AG04450 (cell line): ENCODE data around the gene GALNT9. TPM values are rescaled to one million over a fixed set of nuclear protein-coding genes. Genes with fewer than 3 reads are reported as not detected.
"Not testable (repeated sequence)": the region's sequence is repeated elsewhere in the genome, so short reads cannot be mapped to it uniquely, and the experiment has no call there.

Source experiments
- CTCF ChIA-PET: fragments of 300-600, 350-600 bp; formaldehyde crosslinking; extraction: SDS; loops from one replicate; lab custom pipeline; 2022; ENCODE audit warnings: antibody characterized with exemption, inconsistent platforms; lab: Charles Lee
- POLR2A ChIA-PET: fragments of 350-600 bp; formaldehyde crosslinking; extraction: SDS; loops from one replicate; lab custom pipeline; 2021; ENCODE audit warnings: antibody characterized with exemption, inconsistent platforms; lab: Yijun Ruan, JAX
- DNase-seq: peaks from one replicate; pipeline ENCODE4 v3.0.0-alpha.2; 2011; ENCODE audit warnings: low read depth, low spot score
- H3K27ac ChIP-seq: one replicate; pipeline ENCODE4 v1.5.1; 2012; ENCODE audit warnings: low read depth, low read length, control low read depth
- H3K27me3 ChIP-seq: one replicate; pipeline ENCODE4 v1.6.0; 2012; ENCODE audit warnings: low read length; ENCODE audit not compliant: control insufficient read depth, insufficient read depth
- H3K4me3 ChIP-seq: 2 replicates; pipeline ENCODE4 v1.5.1; 2011; ENCODE audit warnings: mild to moderate bottlenecking, low read depth, low read length, control low read depth
- H3K9me3 ChIP-seq: 2 replicates; pipeline ENCODE4 v1.5.1; 2012; ENCODE audit warnings: low read length; ENCODE audit not compliant: control insufficient read depth, insufficient read depth
- CTCF ChIP-seq: IDR thresholded peaks from 2 replicates; pipeline ENCODE4 v1.5.1; 2011; ENCODE audit warnings: low read depth, low read length, control low read depth, inconsistent platforms
- polyA plus RNA-seq: library from polyadenylated mRNA; depleted of rRNA; stranded (reverse); fragments of >200 nt; gene quantifications from 2 replicates; pipeline ENCODE4 v1.2.3, GENCODE V29; 2011

The GALNT9 gene
- polyA plus RNA-seq, 1 experiment = not detected

GRCh38 chr12:132302466-132303358 is 26.7 kb downstream of the GALNT9 start:
- ChIA-PET POLR2A (no interaction called here), CTCF (no interaction called here)
- Histone ChIP-seq H3K9me3 (peaks cover 40% of the 10 kb centered on the region), H3K27ac (no peak overlapping the region), H3K4me3 (no peak overlapping the region), H3K27me3 (no peaks in the 10 kb centered on the region)
- TF ChIP-seq CTCF = no peak
- no peak for DNase-seq

GRCh38 chr12:132300789-132301722 is 28.3 kb downstream of the GALNT9 start:
- Histone ChIP-seq H3K4me3 (no peak overlapping the region), H3K27ac (no peak overlapping the region), H3K9me3 (peaks cover 38% of the 10 kb centered on the region), H3K27me3 (no peaks in the 10 kb centered on the region)
- DNase-seq = no peak
- TF ChIP-seq CTCF = no peak
- ChIA-PET CTCF (no interaction called here), POLR2A (no interaction called here)

- H3K27ac ChIP-seq = no peak overlapping the region
- peaks cover 58% of the 10 kb centered on the region for H3K9me3 ChIP-seq
- TF ChIP-seq CTCF = no peak
- ChIA-PET POLR2A (no interaction called here), CTCF (no interaction called here)
- no peak overlapping the region for H3K4me3 ChIP-seq
- no peak for DNase-seq
- H3K27me3 ChIP-seq = no peaks in the 10 kb centered on the region
These were observed 33.3 kb downstream of the GALNT9 start for GRCh38 chr12:132296063-132296462.

- H3K27ac ChIP-seq, CTCF ChIA-PET, DNase-seq, H3K27me3 ChIP-seq, H3K4me3 ChIP-seq, POLR2A ChIA-PET: not testable (repeated sequence)
- H3K9me3 ChIP-seq = peaks cover 58% of the 10 kb centered on the region
These were observed 33.8 kb downstream of the GALNT9 start for GRCh38 chr12:132295561-132295960.

GRCh38 chr12:132295101-132295526 is 34.3 kb downstream of the GALNT9 start:
- TF ChIP-seq CTCF = no peak
- no peak for DNase-seq
- H3K27ac ChIP-seq = no peak overlapping the region
- H3K27me3 ChIP-seq = no peaks in the 10 kb centered on the region
- H3K9me3 ChIP-seq = peaks cover 62% of the 10 kb centered on the region
- ChIA-PET CTCF (no interaction called here), POLR2A (no interaction called here)
- no peak overlapping the region for H3K4me3 ChIP-seq
